Measurements from ENCODE around the gene SMAD2. TPM values are rescaled to one million over a fixed set of nuclear protein-coding genes. Genes with fewer than 3 reads are reported as not detected.
A peak's percentile ranks its signal among the peaks of the same experiment; 100 is the strongest.

Gene SMAD2
- total and polyA plus RNA-seq, 2 experiments from 2014 or later: 30.9 to 90.7 TPM

GRCh38 chr18:47793609-47794008, 136.8 kb downstream of the SMAD2 start:
- Histone ChIP-seq H4K20me1 (replicated peaks; ENCODE audit: insufficient read depth) (no peaks in the 10 kb centered on the region), H3K79me2 (replicated peaks; ENCODE audit: insufficient read depth) (no peaks in the 10 kb centered on the region), H2AFZ (peak overlapping the region; percentile 52; the same call in 1 of the 2 replicates), H3K27me3 (ENCODE audit: insufficient read depth) (no peaks in the 10 kb centered on the region), H3F3A (replicated peaks; ENCODE audit: low read depth) (no peaks in the 10 kb centered on the region), H3K4me3 (no peak overlapping the region), H3K4me2 (no peak overlapping the region), H3K27ac (ENCODE audit: low read depth) (no peak overlapping the region), H3K36me3 (ENCODE audit: insufficient read depth) (no peaks in the 10 kb centered on the region), H3K4me1 (ENCODE audit: insufficient read depth) (peaks cover 4% of the 10 kb centered on the region; the same call in 1 of the 2 replicates), H3K9me2 (ENCODE audit: insufficient read depth) (no peaks in the 10 kb centered on the region)
- no peak overlapping the region; the same call in 1 of the 2 replicates for H3K27ac Mint-ChIP-seq
- H3K4me1 Mint-ChIP-seq: peaks cover 10% of the 10 kb centered on the region
- DNase-seq (ENCODE audit: low spot score) (no peak), ATAC-seq (no peak)
- no peaks in the 10 kb centered on the region; the same call in 2 of the 3 replicates for H3K36me3 Mint-ChIP-seq (ENCODE audit: low read depth)
- H3K4me3 Mint-ChIP-seq: no peak overlapping the region
- H3K27me3 Mint-ChIP-seq (ENCODE audit: insufficient read depth, low read depth, poor library complexity): peaks cover 12% of the 10 kb centered on the region
- no peaks in the 10 kb centered on the region for H3K9me3 Mint-ChIP-seq
- TF ChIP-seq CTCF (conservative IDR thresholded peaks at IDR 0.05; ENCODE audit: low read depth in 2 of 2): no peak
- TF ChIP-seq REST (IDR thresholded peaks at IDR 0.05; ENCODE audit: unreplicated experiment): no peak
- TF ChIP-seq NANOG (IDR thresholded peaks at IDR 0.05; ENCODE audit: borderline replicate concordance): no peak
- no peak for TF ChIP-seq CREB1 (CRISPR knock-in tag; IDR thresholded peaks at IDR 0.05; ENCODE audit: low read depth)

GRCh38 chr18:47791461-47791985, 138.9 kb downstream of the SMAD2 start:
- Histone ChIP-seq H3K9me2 (ENCODE audit: insufficient read depth) (no peaks in the 10 kb centered on the region), H3K27me3 (ENCODE audit: insufficient read depth) (no peaks in the 10 kb centered on the region), H3F3A (replicated peaks; ENCODE audit: low read depth) (no peaks in the 10 kb centered on the region), H2AFZ (no peak overlapping the region), H3K79me2 (replicated peaks; ENCODE audit: insufficient read depth) (no peaks in the 10 kb centered on the region), H3K4me3 (no peak overlapping the region), H3K4me1 (ENCODE audit: insufficient read depth) (peaks cover 4% of the 10 kb centered on the region; the same call in 1 of the 2 replicates), H3K4me2 (no peak overlapping the region), H3K27ac (ENCODE audit: low read depth) (no peak overlapping the region), H4K20me1 (replicated peaks; ENCODE audit: insufficient read depth) (no peaks in the 10 kb centered on the region), H3K36me3 (ENCODE audit: insufficient read depth) (no peaks in the 10 kb centered on the region)
- peaks cover 9% of the 10 kb centered on the region for H3K27me3 Mint-ChIP-seq (ENCODE audit: insufficient read depth, low read depth, poor library complexity)
- no peak overlapping the region for H3K4me3 Mint-ChIP-seq
- peaks cover 8% of the 10 kb centered on the region; the same call in 2 of the 3 replicates for H3K4me1 Mint-ChIP-seq
- no peak for ATAC-seq
- no peak overlapping the region for H3K27ac Mint-ChIP-seq
- DNase-seq (ENCODE audit: low spot score): no peak
- 0 out of 3 replicates have a peak, but pooled peaks cover 3% of the 10 kb centered on the region for H3K36me3 Mint-ChIP-seq (ENCODE audit: low read depth)
- peaks cover 9% of the 10 kb centered on the region for H3K9me3 Mint-ChIP-seq
- no peak for TF ChIP-seq CREB1 (CRISPR knock-in tag; IDR thresholded peaks at IDR 0.05; ENCODE audit: low read depth)
- TF ChIP-seq ZNF331 (CRISPR knock-in tag; IDR thresholded peaks at IDR 0.05; ENCODE audit: low read depth): no peak
- TF ChIP-seq EZH2 (IDR thresholded peaks at IDR 0.05; ENCODE audit: low read depth, unreplicated experiment): no peak
- no peak for TF ChIP-seq ZNF114 (CRISPR knock-in tag; IDR thresholded peaks at IDR 0.05)
- TF ChIP-seq STAT1 (IDR thresholded peaks at IDR 0.05; ENCODE audit: unreplicated experiment): no peak
- no peak for TF ChIP-seq EZH2phosphoT487 (IDR thresholded peaks at IDR 0.05; ENCODE audit: unreplicated experiment)
- no peak for TF ChIP-seq REST (IDR thresholded peaks at IDR 0.05; ENCODE audit: unreplicated experiment)

Measured in GM23338 (cell line).